ENCODE results near the gene UIMC1. TPM values are rescaled to one million over a fixed set of nuclear protein-coding genes. Genes with fewer than 3 reads are reported as not detected.
A peak's percentile ranks its signal among the peaks of the same experiment; 100 is the strongest.

UIMC1 gene
- total RNA-seq (2016; rRNA removed; fragmentation: Illumina TruSeq; extraction: Trizol), result 32.7 and 37.5 TPM in 2 replicates
- 42.0 and 51.6 TPM in 2 replicates for total RNA-seq (2016; cell fraction: cytosol; rRNA removed; fragmentation: Illumina TruSeq; extraction: Trizol; ENCODE audit: low read depth)
- total RNA-seq (2016; cell fraction: insoluble cytoplasmic fraction; rRNA removed; fragmentation: Illumina TruSeq; extraction: Trizol), result 35.9 and 36.2 TPM in 2 replicates
- 21.0 and 23.4 TPM in 2 replicates for total RNA-seq (2016; cell fraction: membrane; rRNA removed; fragmentation: Illumina TruSeq; extraction: Trizol)
- 45.6 and 50.9 TPM in 2 replicates for total RNA-seq (2016; cell fraction: nucleus; rRNA removed; fragmentation: Illumina TruSeq; extraction: Trizol)
- 14.0 and 18.9 TPM in 2 replicates for polyA plus RNA-seq (2011; rRNA removed)
- 9.7 and 11.8 TPM in 2 replicates for polyA plus RNA-seq (2011; cell fraction: cytosol; rRNA removed)
- 17.7 and 22.7 TPM in 2 replicates for polyA plus RNA-seq (2011; cell fraction: nucleus; rRNA removed)
- 22.9 and 28.6 TPM in 2 replicates for polyA plus RNA-seq (2012)
- 8.5 and 9.2 TPM in 2 replicates for polyA plus RNA-seq (2016; cell fraction: cytosol; fragmentation: Illumina TruSeq; extraction: Trizol; ENCODE audit: low read depth)
- polyA plus RNA-seq (2016; cell fraction: insoluble cytoplasmic fraction; fragmentation: Illumina TruSeq; extraction: Trizol; ENCODE audit: low read depth), result 38.8 and 40.5 TPM in 2 replicates
- polyA plus RNA-seq (2016; cell fraction: membrane; fragmentation: Illumina TruSeq; extraction: Trizol; ENCODE audit: low read depth), result 13.0 and 17.3 TPM in 2 replicates
- polyA plus RNA-seq (2016; cell fraction: nucleus; fragmentation: Illumina TruSeq; extraction: Trizol; ENCODE audit: insufficient read depth, low read depth), result 55.9 and 65.1 TPM in 2 replicates
- polyA minus RNA-seq (2011; rRNA and poly(A)+ RNA removed; ENCODE audit: low replicate concordance), result 7.7 and 16.1 TPM in 2 replicates
- polyA minus RNA-seq (2011; cell fraction: cytosol; rRNA and poly(A)+ RNA removed), result 13.8 and 16.4 TPM in 2 replicates
- polyA minus RNA-seq (2011; cell fraction: nucleus; rRNA and poly(A)+ RNA removed), result 46.1 and 49.6 TPM in 2 replicates
- percentile 84 among the genes with signal in this experiment for Bru-seq, nascent RNA
- BruChase-seq, experiment 1, labeled RNA remaining after a 6-hour chase, result percentile 84 among the genes with signal in this experiment
- BruChase-seq, experiment 2, labeled RNA remaining after a 2-hour chase, result percentile 82 among the genes with signal in this experiment
- long read RNA-seq, experiment 1, partial matches to known transcripts, result 4 of 22 reads
- long read RNA-seq, experiment 1, other reads (novel, unspliced or antisense), result 14 of 22 reads
- long read RNA-seq, experiment 2, transcript UIMC1-212 (15 exons, 2,502 nt), result major isoform, 6 of 48 reads
- long read RNA-seq, experiment 2, partial matches to known transcripts, result 19 of 48 reads
- long read RNA-seq, experiment 2, other reads (novel, unspliced or antisense), result 23 of 48 reads

- Histone ChIP-seq H3K79me2 (ENCODE audit: insufficient read depth, low read length) (peaks cover 53% of the 10 kb centered on the region), H3K4me2 (ENCODE audit: low read depth, low read length) (peak within 1 kb of the TSS; percentile 83), H3K9ac (ENCODE audit: insufficient read depth, low read depth, low read length) (peak within 1 kb of the TSS; percentile 96), H3K4me3 (replicated peaks in 1 of 3; ENCODE audit: insufficient read depth in 1 of 3, low read depth in 2 of 3, low read length in 3 of 3) (peak within 1 kb of the TSS; percentile 97 to 99 (median 99)), H4K20me1 (ENCODE audit: insufficient read depth, low read length) (peaks cover 22% of the 10 kb centered on the region), H3K36me3 (replicated peaks in 1 of 2; ENCODE audit: control insufficient read depth in 1 of 2, insufficient read depth in 2 of 2, low read length in 2 of 2) (no peaks in the 10 kb centered on the region), H2AFZ (ENCODE audit: low read length) (peak within 1 kb of the TSS; percentile 56), H3K27me3 (ENCODE audit: control insufficient read depth in 1 of 2, insufficient read depth in 2 of 2, low read length in 2 of 2) (no peaks in the 10 kb centered on the region), H3K27ac (ENCODE audit: extremely low read length, insufficient read depth, low read length) (peak within 1 kb of the TSS; percentile 96), H3K9me3 (ENCODE audit: low read length) (no peaks in the 10 kb centered on the region), H3K4me1 (ENCODE audit: insufficient read depth, low read length) (peaks cover 20% of the 10 kb centered on the region)
- peak; percentile 82 for DNase-seq (ENCODE audit: low spot score)
- ChIA-PET CTCF (ENCODE audit: low intra/inter-chr PET ratio, low total read pairs) (no interaction called here), POLR2A (interaction anchor here (1.0 to 3.1 kb wide), 7 partner anchors 9 to 80 kb away, joined by 3 to 17 read pairs (median 10); partner anchors contain the start of genes FGFR4 and ZNF346)
- intact Hi-C loops (cut with micrococcal nuclease; ENCODE audit: unreplicated experiment), result loop anchor here (1.0 kb wide), 1 partner anchor 16 kb away; the partner anchor contains the start of gene ZNF346
- peak; percentile 72 for FAIRE-seq
- peak; percentile 85 for ATAC-seq
- in situ Hi-C loops (cut with HindIII; ENCODE audit: extremely low pct_ligation_motif_present, low pct_unique_long_range_greater_than_20kb), result no loop called here
- WGBS (ENCODE audit: low lambda C conversion rate), result 0% methylated on average over 6 of the region's 83 CpGs
- BruUV-seq (replicated peaks), result TSS peak; percentile 74
- peak; percentile 26; the same call in 1 of the 2 replicates for TF ChIP-seq ZFP41 (CRISPR knock-in tag; IDR thresholded peaks at IDR 0.05; ENCODE audit: borderline replicate concordance)
- peak; percentile 14; the same call in 1 of the 2 replicates for TF ChIP-seq ZFP37 (CRISPR knock-in tag; IDR thresholded peaks at IDR 0.05; ENCODE audit: borderline replicate concordance)
- TF ChIP-seq SALL2 (CRISPR knock-in tag; IDR thresholded peaks at IDR 0.05), result peak; percentile 41; the same call in 1 of the 2 replicates
- no peak for TF ChIP-seq PAF1 (CRISPR knock-in tag; IDR thresholded peaks at IDR 0.05)
- TF ChIP-seq CERS6 (CRISPR knock-in tag; IDR thresholded peaks at IDR 0.05), result no peak
- no peak for TF ChIP-seq CEBPB (IDR thresholded peaks at IDR 0.05; ENCODE audit: borderline replicate concordance, low read depth, low read length)
- TF ChIP-seq PITX1 (CRISPR knock-in tag; IDR thresholded peaks at IDR 0.05), result peak; percentile 32; the same call in 1 of the 2 replicates
- TF ChIP-seq ETV6 (CRISPR knock-in tag; conservative IDR thresholded peaks at IDR 0.05), result no peak
- no peak for TF ChIP-seq ZNF775 (CRISPR knock-in tag; IDR thresholded peaks at IDR 0.05; ENCODE audit: borderline replicate concordance)
- no peak for TF ChIP-seq POLR2AphosphoS2 (IDR thresholded peaks at IDR 0.05; ENCODE audit: low read depth, low read length)
- TF ChIP-seq CC2D1A (CRISPR knock-in tag; IDR thresholded peaks at IDR 0.05), result no peak
- peak; percentile 90; the same call in 1 of the 2 replicates for TF ChIP-seq DMAP1 (CRISPR knock-in tag; IDR thresholded peaks at IDR 0.05)
- TF ChIP-seq ZNF776 (CRISPR knock-in tag; IDR thresholded peaks at IDR 0.05), result peak; percentile 69; the same call in 1 of the 2 replicates
- peak; percentile 81 for TF ChIP-seq KMT2A (CRISPR knock-in tag; IDR thresholded peaks at IDR 0.05)
- no peak for TF ChIP-seq NCOA5 (CRISPR knock-in tag; IDR thresholded peaks at IDR 0.05)
Observed at GRCh38 chr5:177006265-177006972, at the start of gene UIMC1. Gene UIMC1 (minus strand): TSS chr5:177006779. CDS start chr5:176982615, 24,164 bp downstream.
